ENCODE data around the gene MVD. TPM values are rescaled to one million over a fixed set of nuclear protein-coding genes. Genes with fewer than 3 reads are reported as not detected.

The MVD gene
- total RNA-seq, 3 donors from 2014 or later = 17.4 to 21.3 (median 19.0) TPM

DNA sequence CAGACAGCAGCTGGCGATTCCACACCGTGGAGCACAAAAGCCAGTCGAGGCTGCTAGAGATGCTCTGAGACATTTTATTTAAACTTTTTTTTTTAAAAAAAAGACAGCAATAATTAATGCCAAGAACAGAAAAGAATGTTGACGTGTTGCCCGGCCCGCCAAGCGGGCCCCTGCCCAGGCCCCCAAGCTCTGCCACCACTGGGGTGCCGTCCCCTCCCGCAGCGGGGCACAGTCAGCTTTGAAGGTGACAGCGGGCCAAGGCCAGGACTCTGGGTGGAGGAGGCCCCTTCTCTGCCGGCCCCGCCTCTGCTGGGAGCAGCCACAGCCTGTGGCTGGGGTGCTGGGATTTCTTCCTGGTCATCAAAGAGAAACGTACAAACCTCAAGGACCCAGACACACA lies 33.5 kb upstream of the MVD start:
- Histone ChIP-seq H3K36me3 (no peaks in the 10 kb centered on the region), H3K4me1 (no peaks in the 10 kb centered on the region), H3K4me3 (no peak overlapping the region), H3K9me3 (no peaks in the 10 kb centered on the region), H3K27ac (no peak overlapping the region), H3K27me3 (no peaks in the 10 kb centered on the region)
- DNase-seq (ENCODE audit: low spot score in 2 of 2) = no peak
- intact Hi-C loops (cut with DNase I; ENCODE audit: low total_unique reads) = no loop called here
- TF ChIP-seq POLR2A (IDR thresholded peaks at IDR 0.05) = no peak

DNA sequence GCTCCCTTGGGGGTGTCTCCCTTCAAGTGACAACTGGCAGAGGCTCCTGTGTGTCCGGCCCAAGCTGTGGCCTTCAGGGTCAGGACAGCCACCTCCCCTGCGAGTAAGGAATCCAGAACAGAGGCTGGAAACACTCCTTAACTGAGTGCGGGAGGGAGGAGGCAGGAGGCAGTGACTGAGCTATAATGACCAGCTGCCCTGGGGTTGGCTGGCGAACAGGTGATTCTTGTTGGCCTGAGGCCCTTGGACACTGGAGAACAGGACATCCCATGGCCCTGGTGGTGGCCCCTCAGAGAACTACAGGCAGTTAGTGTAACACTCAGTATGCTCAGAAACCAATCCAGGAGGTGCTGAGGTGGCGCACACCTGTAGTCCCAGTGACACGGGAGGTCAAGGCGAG lies 32.9 kb upstream of the MVD start:
- intact Hi-C loops (cut with DNase I; ENCODE audit: low total_unique reads) = no loop called here
- no peak overlapping the region for H3K4me3 ChIP-seq
- DNase-seq (ENCODE audit: low spot score in 2 of 2) = no peak
- H3K36me3 ChIP-seq = no peaks in the 10 kb centered on the region
- no peak for TF ChIP-seq POLR2AphosphoS5 (IDR thresholded peaks at IDR 0.05)
- TF ChIP-seq POLR2A (IDR thresholded peaks at IDR 0.05) = no peak
- TF ChIP-seq, protein P1, sequence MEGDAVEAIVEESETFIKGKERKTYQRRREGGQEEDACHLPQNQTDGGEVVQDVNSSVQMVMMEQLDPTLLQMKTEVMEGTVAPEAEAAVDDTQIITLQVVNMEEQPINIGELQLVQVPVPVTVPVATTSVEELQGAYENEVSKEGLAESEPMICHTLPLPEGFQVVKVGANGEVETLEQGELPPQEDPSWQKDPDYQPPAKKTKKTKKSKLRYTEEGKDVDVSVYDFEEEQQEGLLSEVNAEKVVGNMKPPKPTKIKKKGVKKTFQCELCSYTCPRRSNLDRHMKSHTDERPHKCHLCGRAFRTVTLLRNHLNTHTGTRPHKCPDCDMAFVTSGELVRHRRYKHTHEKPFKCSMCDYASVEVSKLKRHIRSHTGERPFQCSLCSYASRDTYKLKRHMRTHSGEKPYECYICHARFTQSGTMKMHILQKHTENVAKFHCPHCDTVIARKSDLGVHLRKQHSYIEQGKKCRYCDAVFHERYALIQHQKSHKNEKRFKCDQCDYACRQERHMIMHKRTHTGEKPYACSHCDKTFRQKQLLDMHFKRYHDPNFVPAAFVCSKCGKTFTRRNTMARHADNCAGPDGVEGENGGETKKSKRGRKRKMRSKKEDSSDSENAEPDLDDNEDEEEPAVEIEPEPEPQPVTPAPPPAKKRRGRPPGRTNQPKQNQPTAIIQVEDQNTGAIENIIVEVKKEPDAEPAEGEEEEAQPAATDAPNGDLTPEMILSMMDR (IDR thresholded peaks at IDR 0.05) = no peak
- H3K4me1 ChIP-seq = no peaks in the 10 kb centered on the region
- H3K9me3 ChIP-seq = no peaks in the 10 kb centered on the region
- peaks cover 0 to 5% of the 10 kb centered on the region in 2 donors for H3K27me3 ChIP-seq
- H3K27ac ChIP-seq = no peak overlapping the region

DNA sequence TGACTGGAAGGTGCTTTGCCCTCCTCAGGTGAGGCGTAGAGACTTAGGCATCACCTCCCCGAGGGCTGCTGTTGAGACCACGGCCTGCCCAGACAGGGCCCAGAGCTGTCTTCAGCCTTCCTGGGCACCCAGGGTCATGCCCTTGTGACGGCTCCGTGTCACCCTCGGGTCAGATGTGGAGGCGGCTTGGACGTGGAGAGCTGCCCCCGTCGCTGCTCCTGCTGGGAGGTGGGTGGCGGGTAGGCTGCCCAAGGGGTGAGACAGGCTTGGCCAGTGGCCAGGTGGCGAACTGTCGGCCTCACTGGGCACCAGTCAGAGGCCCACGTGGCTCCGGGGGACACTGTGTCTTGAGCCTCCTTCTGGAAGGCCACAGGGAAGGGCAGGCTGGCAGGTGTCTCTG lies 32.3 kb upstream of the MVD start:
- H3K27me3 ChIP-seq = peaks cover 0 to 10% of the 10 kb centered on the region in 2 donors
- no peaks in the 10 kb centered on the region for H3K9me3 ChIP-seq
- intact Hi-C loops (cut with DNase I; ENCODE audit: low total_unique reads) = no loop called here
- H3K4me3 ChIP-seq = no peak overlapping the region
- no peaks in the 10 kb centered on the region for H3K36me3 ChIP-seq
- H3K27ac ChIP-seq = no peak overlapping the region
- TF ChIP-seq, protein P1 (IDR thresholded peaks at IDR 0.05) = no peak
- TF ChIP-seq POLR2AphosphoS5 (IDR thresholded peaks at IDR 0.05) = no peak
- no peak for TF ChIP-seq POLR2A (IDR thresholded peaks at IDR 0.05)
- H3K4me1 ChIP-seq = no peaks in the 10 kb centered on the region
- DNase-seq (ENCODE audit: low spot score in 2 of 2) = no peak

DNA sequence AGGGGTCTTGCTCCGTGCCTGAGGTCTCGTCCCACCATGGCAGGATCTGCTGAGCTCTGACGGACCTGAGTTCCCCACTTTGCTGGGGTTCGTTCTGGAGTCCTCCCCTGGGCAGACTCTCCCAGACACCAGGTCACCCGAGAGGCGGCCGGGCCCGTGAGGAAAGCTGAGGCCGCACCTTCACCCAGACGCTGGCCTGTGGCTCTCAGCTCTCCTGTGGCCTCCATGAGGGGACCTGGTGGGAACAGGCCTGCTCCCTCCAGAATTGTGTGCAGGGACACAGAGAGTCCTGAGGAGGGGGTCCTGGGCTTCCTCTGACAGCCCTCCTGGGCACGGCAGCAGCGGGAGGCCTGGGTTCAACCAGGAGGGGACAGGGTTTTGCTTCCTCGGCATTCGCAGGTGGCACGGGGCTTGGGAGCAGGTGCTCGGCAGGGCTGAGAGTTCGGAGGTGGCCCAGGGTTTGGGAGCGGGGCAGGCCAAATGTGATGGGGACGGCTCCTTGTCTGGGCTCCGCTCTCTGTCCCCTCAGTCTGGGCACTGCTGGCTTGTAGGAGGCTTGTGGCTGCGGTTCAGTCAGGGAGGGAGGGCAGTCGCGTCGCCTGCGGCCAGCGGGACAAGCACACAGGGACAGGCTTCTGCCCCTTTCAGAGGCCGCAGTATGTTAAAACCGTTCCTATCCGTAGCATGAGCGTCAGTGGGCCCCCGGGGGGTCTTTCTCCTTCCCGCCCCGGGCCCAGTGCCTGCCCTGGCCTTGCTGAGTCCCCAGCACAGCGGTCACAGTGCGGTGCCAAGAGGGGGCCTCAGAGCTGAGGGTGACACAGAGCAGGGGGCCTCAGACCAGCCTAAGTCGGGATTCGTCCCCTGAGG lies 31.6 kb upstream of the MVD start:
- no peak overlapping the region for H3K27ac ChIP-seq
- H3K27me3 ChIP-seq = peaks cover 0 to 13% of the 10 kb centered on the region in 2 donors
- H3K4me3 ChIP-seq = no peak overlapping the region
- no peaks in the 10 kb centered on the region for H3K9me3 ChIP-seq
- H3K4me1 ChIP-seq = no peaks in the 10 kb centered on the region
- intact Hi-C loops (cut with DNase I; ENCODE audit: low total_unique reads) = no loop called here
- H3K36me3 ChIP-seq = no peaks in the 10 kb centered on the region
- TF ChIP-seq, protein P1 (IDR thresholded peaks at IDR 0.05) = no peak
- TF ChIP-seq POLR2A (IDR thresholded peaks at IDR 0.05) (no peak), POLR2AphosphoS5 (IDR thresholded peaks at IDR 0.05) (no peak)
- DNase-seq (ENCODE audit: low spot score in 2 of 2) = no peak

DNA sequence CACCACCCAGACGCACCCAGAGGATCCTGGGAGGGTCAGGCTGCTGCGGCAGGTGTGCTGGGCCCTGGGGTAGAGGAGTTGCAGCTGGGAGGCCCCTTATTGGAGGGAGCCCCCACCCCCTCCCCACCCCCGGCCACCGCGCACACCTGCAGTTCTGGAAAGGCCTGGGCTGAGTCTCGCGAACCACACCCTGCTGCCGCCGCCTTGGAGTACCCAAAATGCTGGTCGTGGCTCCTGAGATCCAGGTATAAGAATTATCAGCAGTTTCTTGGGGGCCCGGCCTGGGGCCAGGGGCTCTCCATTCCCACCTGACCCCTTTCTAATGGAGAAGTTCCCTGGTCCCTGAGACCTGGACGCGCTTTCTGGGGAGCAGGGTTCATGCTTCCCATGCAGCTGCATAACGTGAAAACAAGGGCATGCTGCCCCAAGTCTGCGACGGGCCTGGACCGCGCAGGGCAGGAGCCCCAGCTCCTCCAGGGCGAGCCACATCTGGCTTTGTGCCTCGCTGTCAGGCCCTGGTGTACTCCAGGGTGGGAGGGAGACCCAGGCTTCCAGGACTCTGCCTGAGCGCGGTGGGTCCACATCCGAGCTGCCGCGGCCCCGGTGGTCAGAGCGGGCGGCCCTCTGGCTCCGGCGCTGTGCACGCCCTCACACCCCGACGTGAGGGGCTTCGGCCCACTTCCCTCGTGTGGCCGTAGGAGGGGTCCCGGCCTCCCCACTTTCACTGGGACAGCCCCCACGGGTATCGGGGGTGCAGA lies 30.7 kb upstream of the MVD start:
- TF ChIP-seq, protein P1 (IDR thresholded peaks at IDR 0.05) = no peak
- TF ChIP-seq POLR2AphosphoS5 (IDR thresholded peaks at IDR 0.05) (no peak), POLR2A (IDR thresholded peaks at IDR 0.05) (no peak)
- H3K9me3 ChIP-seq = no peaks in the 10 kb centered on the region
- intact Hi-C loops (cut with DNase I; ENCODE audit: low total_unique reads) = no loop called here
- H3K27ac ChIP-seq = no peak overlapping the region
- H3K36me3 ChIP-seq = no peaks in the 10 kb centered on the region
- H3K4me3 ChIP-seq = no peak overlapping the region
- no peaks in the 10 kb centered on the region for H3K4me1 ChIP-seq
- no peak for DNase-seq (ENCODE audit: low spot score in 2 of 2)
- H3K27me3 ChIP-seq = peaks cover 0 to 13% of the 10 kb centered on the region in 2 donors

All from breast epithelium (tissue), 4 donors.